HG03103 (cell line): Measurements from ENCODE around the gene ZRANB2.

Experiments
- ATAC-seq: cut with Tn5 transposase; IDR thresholded peaks from one replicate; pipeline ENCODE4 v1.9.1; 2021; ENCODE audit warnings: low read depth; ENCODE audit not compliant: unreplicated experiment

The ZRANB2 gene

DNA sequence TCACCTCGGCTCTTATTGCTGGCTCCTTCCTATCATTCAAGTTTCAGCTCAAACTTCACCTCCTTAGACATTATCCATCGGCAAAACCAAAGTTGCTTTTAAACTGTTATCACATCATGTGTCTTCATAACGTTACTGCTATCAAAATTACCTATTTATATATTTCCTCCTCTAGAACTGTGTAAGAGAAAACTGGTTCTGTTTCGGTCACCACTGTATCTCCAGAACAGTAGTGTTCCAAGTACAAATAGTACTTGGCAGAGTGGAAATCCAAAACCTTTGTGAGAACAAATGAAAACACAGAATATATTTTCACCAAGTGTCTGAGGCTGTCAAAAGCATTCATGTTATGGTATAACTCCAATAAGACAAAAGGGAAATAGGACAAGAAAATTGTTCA, 9.1 kb downstream of the ZRANB2 start:
- ATAC-seq, result no peak

DNA sequence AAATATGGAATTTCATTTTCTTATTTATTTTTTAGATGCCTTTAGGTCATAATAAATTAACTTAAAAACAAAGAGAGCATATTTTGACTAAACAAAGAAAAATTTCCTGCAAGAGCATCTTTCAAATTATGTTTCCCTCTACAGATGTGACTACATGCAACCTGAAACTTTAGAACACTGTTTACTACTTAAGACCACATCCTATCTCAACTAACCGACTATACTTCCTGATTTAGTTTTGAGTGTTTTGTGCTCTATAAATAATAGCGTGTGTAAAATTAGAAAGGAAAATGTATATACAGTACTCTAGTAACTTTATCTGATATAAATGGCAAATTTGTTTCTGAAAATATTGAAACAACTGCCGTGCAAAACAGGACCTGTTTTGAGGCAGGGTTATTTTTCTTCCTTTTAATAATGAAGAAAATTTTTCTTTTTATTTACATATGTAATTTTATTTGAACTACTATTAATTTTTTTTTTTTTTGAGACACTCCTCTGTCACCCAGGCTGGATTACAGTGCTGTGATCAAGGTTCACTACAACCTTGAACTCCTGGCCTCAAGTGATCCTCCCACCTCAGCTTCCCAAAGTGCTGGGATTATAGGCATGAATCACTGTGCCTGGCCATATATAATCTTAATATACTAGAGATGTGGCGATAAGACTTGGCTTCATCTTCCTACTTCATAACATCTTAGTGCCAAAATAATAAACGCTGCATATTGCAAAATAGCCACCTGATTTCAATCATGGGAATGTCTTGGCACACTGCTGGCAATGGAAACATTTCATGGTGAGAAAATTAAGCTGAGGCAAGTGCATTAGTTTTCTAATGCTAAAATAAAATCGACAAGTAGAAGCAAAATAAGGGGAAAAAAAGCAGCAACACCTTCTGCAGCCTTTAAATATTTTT, 12.3 kb downstream of the ZRANB2 start:
- ATAC-seq, result peak; percentile 95

DNA sequence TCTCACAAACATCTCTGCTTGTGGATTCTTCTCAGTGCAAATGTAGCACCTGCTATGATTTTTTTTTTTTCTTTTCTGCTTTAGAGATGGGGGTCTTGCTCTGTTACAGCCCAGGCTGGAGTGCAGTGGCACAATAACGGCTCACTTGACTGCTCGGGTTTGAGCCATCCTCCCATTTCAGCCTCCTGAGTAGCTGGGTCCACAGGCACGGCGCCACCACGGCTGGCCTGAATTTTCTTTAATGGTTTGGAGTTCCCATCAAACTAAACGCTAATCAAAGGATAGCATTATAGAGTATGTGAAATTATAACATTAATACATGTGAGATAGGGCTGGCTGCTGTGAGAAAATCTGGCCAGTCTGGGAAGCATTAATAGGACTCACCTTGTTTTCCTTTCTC, 26.0 kb downstream of the ZRANB2 start:
- no peak for ATAC-seq

DNA sequence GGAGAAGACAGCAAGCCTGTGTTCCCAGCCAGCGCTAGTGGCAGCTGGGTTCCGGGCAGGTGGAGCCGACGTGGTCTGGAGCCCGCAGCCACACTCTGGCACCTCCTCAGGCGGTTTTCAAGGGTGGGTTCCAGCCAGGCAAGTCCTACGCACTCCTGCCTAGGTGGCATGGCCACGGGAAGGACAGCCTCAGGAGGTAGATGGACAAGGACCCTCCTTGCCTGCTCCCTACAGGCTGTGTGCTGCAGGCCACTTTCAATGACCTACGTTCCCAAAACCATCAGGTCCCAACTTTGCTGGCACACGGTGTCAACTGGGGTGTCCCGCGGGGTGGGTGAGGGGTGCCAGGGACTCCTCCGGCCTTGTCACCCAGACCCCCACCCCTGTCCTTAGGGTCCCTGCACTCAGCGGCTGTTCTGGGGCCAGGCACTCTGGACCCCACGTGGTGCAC, 26.5 kb downstream of the ZRANB2 start:
- no peak for ATAC-seq

DNA sequence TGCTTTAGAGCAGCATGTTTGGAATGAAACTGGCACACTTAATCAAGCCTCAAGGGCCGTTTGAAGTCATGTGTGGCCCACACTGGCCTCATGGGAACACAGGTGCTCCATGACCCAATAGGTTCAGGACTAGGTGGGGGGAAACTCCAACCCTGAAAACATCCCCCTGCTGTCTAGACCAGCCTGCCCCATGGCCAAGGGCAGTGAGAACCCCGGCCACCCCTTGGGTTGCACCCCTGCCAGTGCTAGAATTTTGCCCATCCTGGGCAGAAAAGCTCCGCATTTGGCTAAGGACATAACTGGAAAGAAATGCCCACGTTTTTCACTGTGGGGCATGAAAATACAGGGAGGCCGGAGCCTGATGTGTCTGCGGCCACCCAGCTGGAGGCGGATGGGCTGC, 27.1 kb downstream of the ZRANB2 start:
- no peak for ATAC-seq

DNA sequence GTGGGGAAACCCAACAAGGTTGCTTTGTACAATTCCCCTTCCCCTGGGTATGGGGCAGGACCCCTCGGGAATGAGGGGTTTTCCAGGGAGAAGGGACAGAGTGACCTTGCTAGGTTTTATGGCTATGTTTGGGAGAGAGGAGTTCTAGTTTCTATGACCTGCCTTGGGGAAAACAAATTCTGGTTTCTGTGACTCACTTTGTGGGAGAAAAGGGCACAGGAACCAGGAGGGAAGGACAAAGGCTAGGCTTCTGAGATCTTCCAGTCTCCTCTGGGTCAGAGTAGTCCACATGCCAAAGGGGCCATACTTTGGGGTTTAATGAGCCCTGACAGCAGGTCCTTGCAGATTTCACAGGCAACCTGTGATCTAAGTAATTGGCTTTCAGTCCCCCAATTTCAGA, 27.7 kb downstream of the ZRANB2 start:
- no peak for ATAC-seq

DNA sequence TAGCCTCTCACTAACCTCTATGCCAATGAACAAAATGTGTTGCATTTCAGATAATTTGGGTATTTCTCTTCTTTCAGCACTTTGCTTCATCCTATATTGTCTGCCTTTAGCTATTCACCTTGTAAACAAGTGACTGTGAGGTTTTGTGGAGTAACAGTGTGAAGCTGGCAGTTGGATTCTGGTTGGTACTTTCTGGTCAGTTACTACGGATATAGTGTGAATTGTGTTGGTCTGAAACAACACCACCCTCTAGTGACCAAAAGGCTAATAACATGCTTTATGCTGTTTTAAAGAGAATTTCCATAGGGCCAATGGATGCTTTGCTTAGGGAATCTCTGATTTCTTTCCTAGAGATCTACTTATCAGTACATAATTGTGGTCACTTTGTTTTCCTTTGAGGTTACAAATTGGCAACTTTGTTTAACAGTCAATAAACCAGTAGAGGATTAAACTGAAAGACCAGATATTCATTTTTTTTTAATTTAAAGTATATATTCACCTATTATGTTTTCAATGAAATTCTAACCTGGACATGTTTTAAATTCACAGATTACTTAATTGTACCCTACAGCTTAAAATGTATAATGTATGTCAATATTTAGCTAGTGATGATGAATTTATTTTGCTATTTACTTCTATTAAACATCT, 30.8 kb downstream of the ZRANB2 start:
- peak; percentile 63 for ATAC-seq

DNA sequence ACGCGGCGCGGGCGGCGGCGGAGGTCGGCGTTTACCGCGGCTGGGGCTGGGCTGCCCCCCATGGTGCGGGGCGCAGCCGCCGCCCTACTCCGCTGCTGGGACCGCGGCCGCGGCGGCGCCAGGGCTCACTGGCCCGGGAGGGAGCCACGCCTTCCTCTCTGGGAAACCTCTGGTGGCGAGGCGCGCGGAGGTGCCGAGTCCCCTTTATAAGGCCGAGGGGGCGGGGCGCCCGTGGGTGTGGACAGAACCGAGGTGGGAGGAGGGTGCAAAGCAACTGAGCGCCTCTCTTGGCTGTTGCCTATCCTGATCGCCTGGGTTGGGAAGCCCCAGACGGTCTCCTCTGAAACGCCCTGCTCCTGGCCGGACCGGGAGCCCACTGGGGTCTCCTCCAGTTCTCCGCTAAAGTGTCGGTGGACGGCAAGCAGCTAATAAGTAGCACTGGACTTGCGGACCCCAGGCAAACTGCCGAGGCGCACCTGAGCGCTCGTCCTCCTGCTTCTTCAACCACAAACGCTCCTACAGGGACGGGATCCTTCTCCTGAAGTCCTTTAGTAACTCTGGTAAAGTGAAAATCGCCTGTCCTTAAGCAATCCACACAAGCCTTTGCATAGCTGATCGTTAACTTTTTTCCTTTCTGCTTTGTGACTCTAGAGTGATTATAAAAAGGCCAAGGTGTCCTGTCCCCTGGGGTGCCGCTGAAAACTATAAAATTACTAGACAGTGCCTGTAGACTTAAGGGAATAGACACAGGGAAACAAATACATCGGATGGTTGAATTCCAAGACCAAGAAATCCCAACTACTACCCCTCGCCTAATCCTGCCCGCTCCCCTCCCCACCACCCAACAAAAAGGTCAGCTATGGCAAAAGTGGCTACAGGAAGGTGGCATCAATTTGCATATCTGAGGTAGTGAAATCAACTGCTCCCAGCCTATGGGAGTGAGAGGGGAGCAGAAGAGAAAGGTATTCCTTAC, 32.9 kb downstream of the ZRANB2 start, which contains the start of gene PTGER3:
PTGER3 (minus strand) TSS at position 182 of the 973 bp plus-strand sequence. CDS start 239 bp downstream, outside the sequence.
- no peak for ATAC-seq

DNA sequence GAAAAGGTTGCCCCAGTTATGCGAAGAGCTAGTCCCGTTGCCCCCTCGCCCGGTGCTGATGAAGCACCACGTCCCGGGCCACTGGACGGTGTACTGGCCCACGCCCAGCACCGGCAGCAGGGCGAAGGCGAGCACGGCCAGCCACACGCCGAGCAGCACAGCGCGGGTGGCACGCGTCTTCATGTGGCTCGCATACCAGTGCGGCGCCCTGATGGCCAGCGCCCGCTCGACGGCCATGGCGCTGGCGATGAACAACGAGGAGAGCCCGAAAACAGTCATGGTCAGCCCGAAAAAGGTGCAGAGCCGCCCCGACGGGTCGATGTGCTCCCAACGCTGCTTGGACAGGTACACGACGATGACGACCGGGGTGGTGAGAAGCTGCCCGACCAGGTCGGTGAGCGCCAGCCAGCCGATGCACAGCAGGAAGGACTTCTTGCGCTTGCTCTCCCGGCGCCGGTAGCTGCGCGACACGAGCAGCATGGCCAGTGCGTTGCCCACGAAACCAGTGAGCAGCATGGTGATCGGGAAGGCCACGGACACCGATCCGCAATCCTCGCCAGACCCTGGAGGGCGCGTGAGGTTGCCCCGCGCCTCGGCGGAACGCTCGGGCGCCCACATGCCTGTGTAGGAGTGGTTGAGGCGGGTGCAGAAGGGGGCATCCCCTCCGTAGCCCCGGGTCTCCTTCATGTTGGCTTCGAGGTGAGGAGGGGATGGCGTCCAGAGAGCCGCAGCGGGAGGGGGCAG, 33.8 kb downstream of the ZRANB2 start:
- no peak for ATAC-seq

DNA sequence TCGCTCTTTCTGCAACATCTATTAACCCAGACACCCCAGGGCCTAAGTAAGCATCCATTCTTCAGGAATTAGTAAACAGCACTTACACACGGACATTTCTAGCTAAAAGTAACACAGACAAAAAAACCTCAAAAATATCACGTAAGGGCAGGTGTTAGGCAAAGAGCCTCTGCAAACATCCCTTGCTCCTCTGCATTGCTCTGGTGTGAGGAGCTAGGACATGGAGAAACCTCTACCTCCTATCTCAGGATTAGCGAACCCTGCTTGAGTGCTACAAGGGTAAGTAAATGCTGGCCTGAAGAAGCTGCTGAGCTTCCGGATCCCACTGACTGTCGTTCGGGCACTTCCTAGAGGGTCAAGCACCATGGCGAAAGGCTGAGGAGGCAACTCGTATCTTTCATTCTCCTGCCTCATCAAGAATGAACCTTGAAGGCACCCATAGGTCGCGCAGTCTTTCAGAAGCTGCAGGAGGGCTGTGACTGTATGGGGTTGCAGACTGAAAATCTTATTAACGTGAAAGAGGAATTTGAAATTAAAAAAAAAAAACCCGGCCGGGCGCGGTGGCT, 35.3 kb downstream of the ZRANB2 start:
- no peak for ATAC-seq

DNA sequence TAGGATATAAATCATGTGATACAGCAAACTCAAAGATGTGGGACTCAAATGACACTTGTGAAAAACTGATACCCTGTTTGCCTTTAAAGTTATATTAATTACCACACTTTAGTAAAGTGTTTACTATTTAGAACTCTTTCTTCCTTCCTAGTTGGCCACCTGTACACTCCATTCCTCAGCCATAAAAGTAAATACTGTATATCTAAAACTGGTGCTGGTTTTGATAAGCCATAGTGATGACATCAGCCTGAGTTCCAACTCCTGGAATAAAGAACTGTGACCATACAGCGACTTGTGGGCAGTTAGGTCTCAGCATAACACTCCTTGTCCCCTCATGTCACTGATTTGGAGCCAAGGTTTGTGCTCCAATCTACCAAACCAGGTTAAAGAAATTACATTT, 36.0 kb downstream of the ZRANB2 start:
- no peak for ATAC-seq

DNA sequence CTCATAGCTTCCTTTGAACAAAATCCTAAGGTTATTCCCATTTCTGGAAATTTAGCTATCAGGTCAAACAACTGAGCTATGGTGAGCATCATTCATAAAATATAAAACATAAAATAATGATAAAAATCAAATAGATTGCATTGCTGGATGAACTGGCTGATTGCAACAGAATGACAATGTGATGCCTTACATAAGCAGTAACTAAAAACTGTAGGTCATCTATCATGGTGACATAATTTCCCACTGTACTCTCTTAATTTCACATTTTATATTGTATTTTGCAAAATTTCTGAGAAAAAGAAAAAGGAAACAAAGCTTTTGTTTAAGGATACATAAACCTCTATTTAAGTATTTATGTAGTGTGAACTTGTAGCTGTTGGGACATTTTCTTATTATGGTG, 37.8 kb downstream of the ZRANB2 start:
- no peak for ATAC-seq

DNA sequence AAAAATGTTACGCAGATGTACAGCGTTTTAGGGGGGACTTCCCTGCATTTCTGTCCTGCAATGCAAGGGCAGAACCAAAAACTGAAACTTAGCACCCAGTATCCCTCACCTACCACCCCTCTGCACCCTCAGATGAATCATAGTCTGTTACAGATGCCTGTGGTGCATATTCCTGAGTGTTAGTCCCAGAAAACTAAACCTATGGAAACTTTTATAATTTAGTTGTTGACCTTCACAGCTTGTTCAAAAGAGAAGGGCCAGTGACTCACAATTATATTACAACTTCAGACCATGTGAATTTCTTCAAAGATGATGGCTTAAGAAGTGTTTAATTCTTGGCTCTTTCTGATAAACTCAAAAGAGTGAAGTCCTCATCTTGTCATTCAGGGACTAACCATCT, 39.0 kb downstream of the ZRANB2 start:
- ATAC-seq, result no peak

DNA sequence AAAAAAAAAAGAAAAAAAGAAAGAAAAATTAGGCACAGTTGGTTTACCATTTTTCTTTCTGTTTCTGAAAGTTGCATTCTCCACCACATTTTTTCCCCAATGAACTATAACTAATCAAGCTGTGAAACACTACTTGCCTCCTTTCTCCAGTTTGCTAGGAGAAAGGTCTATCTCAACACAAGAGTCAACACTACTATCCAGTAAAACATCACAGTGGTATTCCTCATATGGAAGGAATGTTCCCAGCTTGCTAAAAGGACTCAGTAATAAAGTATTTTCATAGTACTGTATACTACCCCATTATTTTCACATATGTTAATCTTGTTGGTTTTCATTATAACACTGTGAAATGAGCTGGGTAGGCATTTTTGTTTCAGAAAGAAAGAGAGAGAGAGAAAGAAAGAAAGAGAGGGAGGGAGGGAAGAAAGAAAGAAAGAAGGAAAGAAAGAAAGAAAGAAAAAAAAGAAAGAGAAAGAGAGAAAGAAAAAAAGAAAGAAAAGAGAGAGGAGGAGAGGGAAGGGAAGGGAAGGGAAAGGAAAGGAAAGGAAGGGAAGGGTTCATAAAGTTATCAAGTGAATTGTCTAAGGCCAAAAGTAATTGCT, 41.1 kb downstream of the ZRANB2 start:
- ATAC-seq, result no peak

DNA sequence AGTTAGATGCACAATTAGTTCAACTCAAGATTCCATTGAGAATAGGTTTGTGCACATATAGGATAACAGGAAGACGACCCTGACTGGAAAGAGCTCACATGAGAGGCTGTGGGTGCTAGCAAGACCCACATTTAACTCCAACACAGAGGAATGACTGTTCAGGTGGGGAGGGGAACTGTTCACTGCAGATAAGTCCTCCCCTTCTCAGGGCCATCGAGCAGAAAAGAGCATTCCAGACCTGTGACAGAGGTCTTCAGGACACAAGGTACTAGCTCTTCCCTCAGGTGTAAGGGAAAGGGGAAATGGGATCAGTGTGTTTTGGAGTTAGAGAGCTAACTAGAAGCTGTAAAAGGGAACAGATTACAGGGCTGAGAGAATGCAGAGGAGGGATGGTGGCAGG, 41.9 kb downstream of the ZRANB2 start:
- no peak for ATAC-seq

DNA sequence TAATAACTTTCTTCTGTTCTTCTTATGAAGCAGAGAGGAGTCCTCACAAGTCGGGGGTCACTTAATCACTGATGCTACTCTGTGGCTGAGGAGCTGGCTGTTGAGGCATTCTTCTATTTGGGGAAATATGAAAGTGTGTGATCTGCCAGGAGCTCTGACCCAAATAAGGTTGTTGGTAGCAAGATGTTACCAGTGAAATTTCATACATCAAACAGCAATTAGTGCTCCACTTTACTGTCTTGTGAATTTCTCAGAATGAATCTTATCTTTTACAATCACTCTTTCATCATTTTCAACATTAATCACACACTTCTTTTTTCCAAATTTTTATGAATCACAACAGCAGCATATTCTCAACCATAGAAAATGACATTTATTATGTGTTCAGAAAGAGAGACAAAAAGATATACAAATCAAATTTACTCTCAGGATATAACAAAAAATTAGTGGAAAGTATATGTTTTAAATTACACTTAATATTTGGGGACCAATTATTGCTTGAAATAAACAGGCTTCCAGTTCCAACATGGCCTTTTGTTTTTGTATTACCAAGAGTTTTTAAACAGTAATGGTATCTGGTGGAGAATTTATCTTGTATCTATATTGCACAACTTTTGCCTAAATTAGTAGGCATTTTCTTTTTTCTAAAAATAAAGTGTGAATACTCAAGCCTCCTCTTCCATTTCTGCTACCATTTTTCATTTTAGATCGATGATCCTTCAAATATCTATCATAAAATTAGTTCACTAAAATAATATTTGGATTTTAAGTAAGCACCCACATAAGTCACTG, 42.8 kb downstream of the ZRANB2 start:
- no peak for ATAC-seq

DNA sequence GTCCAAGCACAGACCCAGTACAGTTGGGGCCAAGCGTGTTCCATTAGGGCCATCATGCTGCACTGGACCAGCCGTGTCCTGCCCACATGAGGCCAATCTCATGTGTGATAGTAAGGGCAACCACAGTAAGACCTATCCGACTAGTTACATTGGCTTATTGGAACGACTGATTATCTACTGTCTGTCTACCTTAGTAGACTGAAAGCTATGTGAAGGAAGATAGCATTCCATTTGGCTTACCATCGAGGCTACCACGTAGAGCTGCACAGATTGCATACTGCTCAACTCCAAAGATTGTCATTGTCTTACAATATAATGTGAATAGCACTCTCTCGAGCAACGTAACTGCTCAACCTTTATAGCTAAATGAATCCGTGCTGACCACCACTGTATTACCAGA, 43.8 kb downstream of the ZRANB2 start:
- ATAC-seq, result no peak

DNA sequence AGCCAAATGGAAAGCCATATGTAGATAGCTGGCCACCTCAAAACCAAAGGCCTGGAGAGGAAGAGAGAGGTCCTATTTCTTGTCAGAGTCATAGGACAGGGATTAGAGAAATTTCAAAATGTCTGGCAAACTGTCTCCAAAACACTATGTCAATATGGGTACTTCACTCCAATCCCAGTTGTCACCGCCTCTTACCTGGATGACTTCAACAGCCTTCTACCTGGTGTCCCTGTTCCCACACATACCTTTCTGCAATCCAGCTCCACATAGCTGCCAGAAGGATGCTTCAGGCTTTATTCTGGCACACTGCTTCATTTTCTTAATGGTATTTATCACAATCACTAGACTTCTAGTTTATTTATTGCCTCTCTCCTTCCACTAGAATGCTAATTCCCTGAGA, 47.7 kb downstream of the ZRANB2 start:
- ATAC-seq, result no peak

DNA sequence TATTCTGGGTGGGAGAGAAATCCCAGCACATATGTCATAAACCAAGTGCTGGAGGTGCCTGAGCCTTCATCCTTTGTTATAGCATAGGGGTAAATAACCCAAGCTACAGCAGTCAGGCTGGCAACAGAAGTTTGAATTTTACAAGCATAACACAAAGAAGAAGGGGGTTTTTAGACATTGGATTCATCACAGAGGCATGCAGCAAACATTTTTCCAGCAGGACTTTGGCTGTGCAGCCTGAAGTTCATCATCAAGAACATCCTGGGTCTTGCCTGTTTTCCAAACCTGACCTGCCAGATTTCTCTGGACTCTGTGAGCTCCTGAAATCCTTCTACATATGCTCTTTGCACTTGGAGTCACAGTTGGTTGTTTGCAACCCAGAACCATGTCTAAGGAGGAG, 49.4 kb downstream of the ZRANB2 start:
- ATAC-seq, result no peak
